DND-41 (cell line): ENCODE results near the gene NEURL1B.

Experiments used
- CTCF ChIP-seq: IDR thresholded peaks from 2 replicates; pipeline ENCODE4 v1.5.1; 2012; ENCODE audit warnings: borderline replicate concordance, low read length, moderate library complexity, mild to moderate bottlenecking; ENCODE audit not compliant: poor library complexity, severe bottlenecking; ENCODE audit errors: extremely low read depth
- EZH2 ChIP-seq: IDR thresholded peaks from 3 replicates; pipeline ENCODE4 v1.6.1; 2012; ENCODE audit warnings: borderline replicate concordance, low read depth, mild to moderate bottlenecking, moderate library complexity, low read length, inconsistent platforms; ENCODE audit not compliant: severe bottlenecking

GRCh38 chr5:172725273-172725672 is 84.2 kb downstream of the NEURL1B start:
- TF ChIP-seq EZH2: no peak
- TF ChIP-seq CTCF: no peak
